Vagina (tissue), 2 donors: ENCODE measurements around the gene KRTAP10-1. TPM values are rescaled to one million over a fixed set of nuclear protein-coding genes. Genes with fewer than 3 reads are reported as not detected.

ENCODE experiments used
- DNase-seq, 2 donors: peaks; one replicate each; pipeline ENCODE4 v3.0.0-alpha.2; 2017; ENCODE audit errors: extremely low spot score in 2 of 2
- H3K27ac ChIP-seq: fragments of 200-600 bp; sonication (generic); one replicate; pipeline ENCODE4 v1.5.1; 2019
- H3K27me3 ChIP-seq: fragments of 200-600 bp; sonication (generic); one replicate; pipeline ENCODE4 v1.5.1; 2019
- H3K36me3 ChIP-seq, 2 donors: fragments of 200-600 bp; sonication (generic); one replicate each; pipeline ENCODE4 v1.5.1; 2017 to 2019
- H3K4me1 ChIP-seq: fragments of 200-600 bp; sonication (generic); one replicate; pipeline ENCODE4 v1.5.1; 2019
- H3K4me3 ChIP-seq, 2 donors: fragments of 200-600 bp; sonication (generic); 1 replicate in 1 of 2; 2 replicates in 1 of 2; pipeline ENCODE4 v1.5.1; 2016 to 2019
- H3K9me3 ChIP-seq: fragments of 200-600 bp; sonication (generic); one replicate; pipeline ENCODE4 v1.5.1; 2019
- POLR2A ChIP-seq, 2 donors: fragments of 450-650 bp; IDR thresholded peaks; one replicate each; pipeline ENCODE4 v1.6.1; 2017; ENCODE audit warnings: antibody characterized with exemption in 2 of 2, mild to moderate bottlenecking in 2 of 2, moderate library complexity in 2 of 2
- POLR2AphosphoS5 ChIP-seq, 2 donors: sonication (generic); formaldehyde crosslinking; IDR thresholded peaks; one replicate each; pipeline ENCODE4 v1.9.0; 2017; ENCODE audit warnings: antibody characterized with exemption in 2 of 2, mild to moderate bottlenecking in 2 of 2, low read depth in 1 of 2; ENCODE audit not compliant: insufficient read depth in 1 of 2
- intact Hi-C: fragments of 100-400 bp; cut with DNase I; formaldehyde crosslinking; loops from one replicate; pipeline ENCODE4 v1.15.1; 2023
- total RNA-seq: library from RNA; depleted of rRNA; stranded (reverse); fragments of >200 nt; gene quantifications from one replicate; pipeline ENCODE4 v1.2.3, GENCODE V29; 2016
- TF ChIP-seq, protein P1 (sequence below), 3 experiments: fragments of 450-650 bp in 2 of 3; fragments of 200-600 bp in 1 of 3; sonication (generic) in 1 of 3; IDR thresholded peaks; one replicate each; pipeline ENCODE4 v1.5.1; 2017 to 2019; ENCODE audit warnings: antibody characterized with exemption in 3 of 3, mild to moderate bottlenecking in 2 of 3, moderate library complexity in 2 of 3

KRTAP10-1 gene
- total RNA-seq, 1 donor from 2014 or later = not detected

DNA sequence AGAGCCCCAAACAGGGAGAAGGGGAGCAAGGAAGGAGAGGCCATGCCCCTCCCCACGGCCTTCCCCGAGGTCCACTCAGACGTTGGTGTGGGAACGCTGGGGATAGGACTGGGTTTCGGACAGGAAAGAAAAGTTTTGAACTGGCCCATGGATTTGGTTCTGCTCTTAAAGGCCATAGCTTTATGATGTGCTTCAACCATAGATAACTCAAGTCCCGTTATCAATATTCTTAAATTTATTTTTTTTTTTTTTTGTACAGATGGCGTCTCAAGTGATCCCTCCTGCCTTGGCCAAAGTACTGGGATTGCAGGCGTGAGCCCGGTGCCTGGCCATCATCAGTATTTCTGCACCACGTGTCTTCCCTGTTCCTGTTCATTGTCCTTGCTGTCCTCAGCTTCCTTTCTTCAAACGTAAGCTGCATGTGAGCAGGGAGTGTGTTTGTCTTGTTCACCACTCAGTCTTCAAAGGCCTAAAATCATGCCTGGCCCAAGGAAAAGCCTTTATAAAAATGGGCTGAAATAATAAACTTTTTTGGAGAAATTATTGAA lies 820 bp upstream of the KRTAP10-1 start:
- peak; percentile 60 to 67 for DNase-seq
- no peaks in the 10 kb centered on the region for H3K27me3 ChIP-seq
- no peaks in the 10 kb centered on the region for H3K4me1 ChIP-seq
- no peak overlapping the region for H3K4me3 ChIP-seq
- H3K27ac ChIP-seq = no peak overlapping the region
- TF ChIP-seq POLR2A (IDR thresholded peaks at IDR 0.05) (no peak), POLR2AphosphoS5 (IDR thresholded peaks at IDR 0.05; ENCODE audit: insufficient read depth in 1 of 2, low read depth in 1 of 2) (no peak)
- TF ChIP-seq, protein P1, sequence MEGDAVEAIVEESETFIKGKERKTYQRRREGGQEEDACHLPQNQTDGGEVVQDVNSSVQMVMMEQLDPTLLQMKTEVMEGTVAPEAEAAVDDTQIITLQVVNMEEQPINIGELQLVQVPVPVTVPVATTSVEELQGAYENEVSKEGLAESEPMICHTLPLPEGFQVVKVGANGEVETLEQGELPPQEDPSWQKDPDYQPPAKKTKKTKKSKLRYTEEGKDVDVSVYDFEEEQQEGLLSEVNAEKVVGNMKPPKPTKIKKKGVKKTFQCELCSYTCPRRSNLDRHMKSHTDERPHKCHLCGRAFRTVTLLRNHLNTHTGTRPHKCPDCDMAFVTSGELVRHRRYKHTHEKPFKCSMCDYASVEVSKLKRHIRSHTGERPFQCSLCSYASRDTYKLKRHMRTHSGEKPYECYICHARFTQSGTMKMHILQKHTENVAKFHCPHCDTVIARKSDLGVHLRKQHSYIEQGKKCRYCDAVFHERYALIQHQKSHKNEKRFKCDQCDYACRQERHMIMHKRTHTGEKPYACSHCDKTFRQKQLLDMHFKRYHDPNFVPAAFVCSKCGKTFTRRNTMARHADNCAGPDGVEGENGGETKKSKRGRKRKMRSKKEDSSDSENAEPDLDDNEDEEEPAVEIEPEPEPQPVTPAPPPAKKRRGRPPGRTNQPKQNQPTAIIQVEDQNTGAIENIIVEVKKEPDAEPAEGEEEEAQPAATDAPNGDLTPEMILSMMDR (IDR thresholded peaks at IDR 0.05) = no peak
- no peaks in the 10 kb centered on the region for H3K36me3 ChIP-seq
- H3K9me3 ChIP-seq = no peaks in the 10 kb centered on the region
- intact Hi-C loops = no loop called here

- peak; percentile 44 to 67 for DNase-seq
- no peaks in the 10 kb centered on the region for H3K4me1 ChIP-seq
- H3K27ac ChIP-seq = no peak overlapping the region
- TF ChIP-seq POLR2A (IDR thresholded peaks at IDR 0.05) (no peak), POLR2AphosphoS5 (IDR thresholded peaks at IDR 0.05; ENCODE audit: insufficient read depth in 1 of 2, low read depth in 1 of 2) (no peak)
- TF ChIP-seq, protein P1 (IDR thresholded peaks at IDR 0.05) = no peak
- no peak overlapping the region for H3K4me3 ChIP-seq
- intact Hi-C loops = no loop called here
- H3K36me3 ChIP-seq = no peaks in the 10 kb centered on the region
- H3K9me3 ChIP-seq = no peaks in the 10 kb centered on the region
- H3K27me3 ChIP-seq = no peaks in the 10 kb centered on the region
These were observed 949 bp downstream of the KRTAP10-1 start for GRCh38 chr21:44539046-44539445.

GRCh38 chr21:44537930-44538911 lies 1.8 kb downstream of the KRTAP10-1 start:
- intact Hi-C loops = no loop called here
- H3K36me3 ChIP-seq = no peaks in the 10 kb centered on the region
- no peaks in the 10 kb centered on the region for H3K27me3 ChIP-seq
- no peak overlapping the region for H3K4me3 ChIP-seq
- peak; percentile 72 to 92 for DNase-seq
- H3K27ac ChIP-seq = no peak overlapping the region
- H3K9me3 ChIP-seq = no peaks in the 10 kb centered on the region
- no peaks in the 10 kb centered on the region for H3K4me1 ChIP-seq
- TF ChIP-seq, protein P1 (IDR thresholded peaks at IDR 0.05) = no peak
- no peak for TF ChIP-seq POLR2A (IDR thresholded peaks at IDR 0.05)
- no peak for TF ChIP-seq POLR2AphosphoS5 (IDR thresholded peaks at IDR 0.05; ENCODE audit: insufficient read depth in 1 of 2, low read depth in 1 of 2)

- intact Hi-C loops = no loop called here
- H3K9me3 ChIP-seq = no peaks in the 10 kb centered on the region
- no peaks in the 10 kb centered on the region for H3K4me1 ChIP-seq
- no peaks in the 10 kb centered on the region for H3K27me3 ChIP-seq
- H3K4me3 ChIP-seq = no peak overlapping the region
- no peak for DNase-seq
- TF ChIP-seq, protein P1 (IDR thresholded peaks at IDR 0.05) = no peak
- no peak for TF ChIP-seq POLR2AphosphoS5 (IDR thresholded peaks at IDR 0.05; ENCODE audit: insufficient read depth in 1 of 2, low read depth in 1 of 2)
- no peak for TF ChIP-seq POLR2A (IDR thresholded peaks at IDR 0.05)
- H3K36me3 ChIP-seq = no peaks in the 10 kb centered on the region
- H3K27ac ChIP-seq = no peak overlapping the region
These were observed 4.0 kb downstream of the KRTAP10-1 start for GRCh38 chr21:44535963-44536362.

- H3K27me3 ChIP-seq = no peaks in the 10 kb centered on the region
- no peak overlapping the region for H3K27ac ChIP-seq
- no peak overlapping the region for H3K4me3 ChIP-seq
- H3K4me1 ChIP-seq = no peaks in the 10 kb centered on the region
- intact Hi-C loops = no loop called here
- TF ChIP-seq POLR2A (IDR thresholded peaks at IDR 0.05) = no peak
- no peaks in the 10 kb centered on the region for H3K36me3 ChIP-seq
- no peaks in the 10 kb centered on the region for H3K9me3 ChIP-seq
- no peak for DNase-seq
These were observed 5.3 kb downstream of the KRTAP10-1 start for GRCh38 chr21:44534688-44535087.
